NCI-H1092 (cell line): ENCODE measurements around the gene TET1.
"Not testable (repeated sequence)": the region's sequence is repeated elsewhere in the genome, so short reads cannot be mapped to it uniquely, and the experiment has no call there.

Experiments
- DNase-seq: peaks from one replicate; lab custom pipeline; 2025; lab: John Stamatoyannopoulos, UW

Gene TET1

DNA sequence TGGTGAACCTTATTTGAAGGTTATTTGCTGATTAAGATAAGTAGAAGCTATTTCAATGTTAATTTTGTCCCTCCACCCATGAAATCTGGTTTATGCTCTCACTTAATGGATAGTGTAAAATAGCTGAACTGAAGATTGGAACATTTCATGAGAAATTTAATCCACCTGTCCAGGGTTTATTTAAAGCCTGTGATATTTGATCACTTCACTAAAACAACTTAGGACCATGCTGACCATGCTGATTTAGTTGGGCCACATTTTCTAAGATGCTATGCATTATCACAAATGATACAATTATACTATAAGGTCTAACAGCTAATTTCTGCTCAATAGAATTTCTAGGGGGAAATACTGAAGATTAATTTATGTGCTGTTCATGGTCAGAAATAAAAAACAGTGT lies 53.8 kb downstream of the TET1 start:
- not testable (repeated sequence) for DNase-seq

DNA sequence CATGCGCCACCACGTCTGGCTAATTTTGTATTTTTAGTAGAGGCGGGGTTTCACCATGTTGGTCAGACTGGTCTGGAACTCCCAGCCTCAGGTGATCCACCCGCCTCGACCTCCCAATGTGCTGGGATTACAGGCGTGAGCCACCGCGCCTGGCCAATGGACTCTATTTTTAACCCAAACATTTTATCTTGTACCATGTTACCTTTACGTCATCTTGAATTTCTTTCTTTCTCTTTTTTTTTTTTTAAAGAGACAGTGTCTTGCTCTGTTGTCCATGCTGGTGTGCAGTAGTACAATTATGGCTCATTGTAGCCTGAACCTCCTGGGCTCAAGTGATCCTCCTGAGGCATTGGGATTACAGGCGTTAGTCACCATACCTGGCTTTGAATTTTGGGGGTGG lies 57.6 kb downstream of the TET1 start:
- not testable (repeated sequence) for DNase-seq

DNA sequence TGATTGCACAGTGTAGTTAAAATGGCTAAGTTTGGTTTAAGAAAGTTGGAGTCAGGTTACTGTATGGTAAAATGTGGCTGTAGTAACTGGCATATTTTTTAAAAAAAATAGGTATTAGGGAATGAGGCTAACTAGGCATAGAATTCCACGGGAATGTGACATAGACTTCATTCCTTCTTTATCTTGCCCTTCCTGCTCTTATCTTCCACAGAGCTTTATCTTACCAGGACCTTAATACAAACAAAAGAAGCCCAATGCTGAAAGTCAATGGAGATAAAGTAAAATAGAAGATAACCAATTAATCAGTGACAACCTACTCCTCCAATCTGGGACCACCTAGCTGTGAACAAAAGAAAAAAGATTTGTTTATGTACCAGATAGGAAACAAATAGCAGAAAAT lies 58.1 kb downstream of the TET1 start:
- no peak for DNase-seq

DNA sequence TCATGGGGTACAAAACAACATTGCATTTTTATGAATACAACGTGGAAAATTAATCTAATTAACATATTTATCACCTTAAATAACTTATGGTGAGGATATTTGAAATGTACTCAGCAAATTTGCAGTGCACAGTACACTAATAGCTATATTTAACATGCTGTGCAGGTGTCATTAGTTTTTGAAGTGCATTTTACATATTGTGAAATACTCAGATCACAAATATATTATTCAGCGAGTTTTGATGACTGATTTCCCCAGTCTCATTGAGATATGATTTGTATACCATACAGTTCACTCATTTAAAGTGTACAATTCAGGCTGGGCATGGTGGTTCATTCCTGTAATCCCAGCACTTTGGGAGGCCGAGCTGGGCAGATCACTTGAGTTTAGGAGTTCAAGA lies 59.5 kb downstream of the TET1 start:
- DNase-seq, result no peak

DNA sequence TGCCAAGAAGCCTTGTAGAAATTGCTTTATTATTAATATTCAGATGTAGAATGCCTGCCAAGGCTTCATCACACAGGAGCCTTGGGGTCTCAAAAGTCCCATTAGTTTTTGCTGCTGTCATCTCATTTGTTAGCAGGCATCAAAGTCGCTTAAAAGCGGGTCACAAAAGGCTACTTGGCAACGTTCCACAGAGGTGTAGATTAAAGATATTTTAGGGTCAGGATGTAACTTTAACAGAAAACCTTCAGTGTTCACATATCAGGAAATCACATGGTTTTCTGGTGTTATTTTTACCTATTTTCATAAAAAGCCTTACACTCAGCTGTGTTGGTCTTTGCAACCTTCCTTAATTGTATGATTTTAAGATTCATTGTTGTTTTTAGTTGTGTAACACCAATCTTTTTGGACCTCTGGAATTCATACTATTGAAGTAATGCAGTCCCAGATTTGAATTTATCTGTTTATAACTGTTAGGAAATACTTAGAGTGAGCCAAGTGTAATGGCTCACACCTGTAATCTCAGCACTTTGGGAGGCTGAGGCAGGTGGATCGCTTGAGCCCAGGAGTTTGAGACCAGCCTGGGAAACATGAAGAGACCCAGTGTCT lies 65.3 kb downstream of the TET1 start:
- DNase-seq, result no peak

DNA sequence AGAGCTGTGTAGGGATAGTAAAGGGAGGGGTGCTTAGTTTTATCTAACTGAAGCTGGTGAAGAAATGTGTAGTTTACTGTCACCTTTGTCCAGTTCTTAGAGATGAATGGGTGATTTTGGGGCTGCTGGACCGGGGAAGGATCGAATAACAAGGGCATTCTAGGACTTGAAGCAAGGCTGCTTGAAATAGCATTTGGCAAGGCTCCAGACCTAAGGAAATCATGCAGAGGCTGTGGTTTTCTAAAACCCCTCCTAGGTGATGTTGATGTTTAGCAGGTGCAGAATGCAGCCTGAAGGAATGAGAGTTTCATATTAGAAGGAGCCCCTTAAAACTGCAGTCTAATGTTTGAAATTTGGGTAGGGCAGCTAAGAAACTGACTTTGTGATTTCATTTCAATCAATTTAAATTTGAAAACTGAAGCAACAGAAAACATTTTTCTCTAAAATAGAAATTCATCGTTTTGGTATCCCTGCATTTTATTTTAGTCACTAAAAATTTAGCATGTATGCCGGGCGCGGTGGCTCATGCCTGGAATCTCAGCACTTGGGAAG lies 68.5 kb downstream of the TET1 start:
- no peak for DNase-seq

DNA sequence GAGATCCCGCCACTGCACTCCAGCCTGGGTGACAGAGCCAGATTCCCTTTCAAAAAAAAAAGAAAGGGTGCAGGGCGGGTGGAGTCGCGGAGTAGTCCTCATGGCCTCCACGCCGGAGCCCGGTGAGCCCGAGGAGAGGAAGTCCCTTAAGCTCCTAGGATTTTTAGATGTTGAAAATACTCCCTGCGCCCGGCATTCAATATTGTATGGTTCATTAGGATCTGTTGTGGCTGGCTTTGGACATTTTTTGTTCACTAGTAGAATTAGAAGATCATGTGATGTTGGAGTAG lies 72.1 kb downstream of the TET1 start:
- DNase-seq, result not testable (repeated sequence)

DNA sequence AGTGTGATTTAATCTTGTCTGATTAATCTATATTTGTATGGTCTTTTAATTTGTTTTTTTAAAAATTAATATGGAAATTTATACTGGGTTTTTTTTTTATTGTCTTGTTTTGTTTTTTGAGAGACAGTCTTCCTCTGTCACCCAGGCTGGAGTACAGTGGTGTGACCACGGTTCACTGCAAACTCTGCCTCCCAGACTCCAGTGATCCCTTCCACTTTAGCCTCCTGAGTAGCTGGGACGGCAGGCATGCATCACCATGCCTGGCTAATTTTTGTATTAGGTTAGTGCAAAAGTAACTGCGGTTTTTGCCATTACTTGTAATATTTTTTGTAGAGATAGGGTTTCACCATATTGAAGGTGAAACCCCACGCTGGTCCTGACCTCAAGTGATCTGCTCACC lies 73.1 kb downstream of the TET1 start:
- DNase-seq, result no peak

DNA sequence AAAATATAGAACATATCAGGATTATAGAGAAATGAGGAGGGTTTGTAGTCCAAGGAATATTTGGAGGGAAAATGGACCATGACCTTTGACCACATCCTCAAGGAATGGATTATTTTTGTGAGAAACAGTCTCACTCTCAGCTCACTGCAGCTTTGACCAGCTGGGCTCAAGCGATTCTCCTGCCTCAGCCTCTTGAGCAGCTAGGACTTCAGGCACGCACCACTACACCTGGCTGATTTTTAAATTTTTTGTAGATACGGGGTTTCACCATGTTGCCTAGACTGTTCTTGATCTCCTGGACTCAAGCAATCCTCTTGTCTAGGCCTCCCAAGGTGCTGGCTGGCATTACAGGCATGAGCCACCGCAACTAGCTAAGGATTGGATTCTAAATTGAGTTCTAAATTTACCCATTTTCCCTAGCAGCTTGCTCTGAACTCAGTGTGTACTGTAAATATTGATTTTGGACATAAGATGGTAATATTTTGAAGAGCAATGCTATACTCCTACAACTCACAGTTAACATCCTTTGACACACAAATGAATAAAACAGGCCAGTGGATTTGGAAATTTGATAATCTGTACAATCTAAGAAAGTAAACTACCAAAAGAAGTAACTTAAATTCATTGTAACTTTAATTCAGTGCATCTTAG lies 73.8 kb downstream of the TET1 start:
- DNase-seq, result no peak

DNA sequence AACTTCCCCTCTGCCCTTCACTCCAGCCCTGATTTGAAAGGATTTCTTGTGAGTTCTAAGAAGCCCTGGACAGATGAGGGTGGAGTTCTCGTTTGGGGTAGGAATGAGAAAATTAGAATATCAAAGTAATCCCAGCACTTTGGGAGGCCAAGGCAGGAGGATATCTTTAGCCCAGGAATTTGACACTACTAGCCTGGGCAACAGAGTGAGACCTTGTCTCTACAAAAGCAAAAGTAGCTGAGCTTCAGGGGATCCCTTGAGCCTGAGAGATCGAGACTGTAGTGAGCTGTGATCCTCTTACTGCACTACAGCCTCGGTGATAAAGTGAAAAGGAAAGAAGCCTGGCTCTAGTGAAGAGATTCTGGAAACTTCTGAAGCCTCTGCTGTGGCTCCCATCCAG lies 76.2 kb downstream of the TET1 start:
- DNase-seq, result no peak

DNA sequence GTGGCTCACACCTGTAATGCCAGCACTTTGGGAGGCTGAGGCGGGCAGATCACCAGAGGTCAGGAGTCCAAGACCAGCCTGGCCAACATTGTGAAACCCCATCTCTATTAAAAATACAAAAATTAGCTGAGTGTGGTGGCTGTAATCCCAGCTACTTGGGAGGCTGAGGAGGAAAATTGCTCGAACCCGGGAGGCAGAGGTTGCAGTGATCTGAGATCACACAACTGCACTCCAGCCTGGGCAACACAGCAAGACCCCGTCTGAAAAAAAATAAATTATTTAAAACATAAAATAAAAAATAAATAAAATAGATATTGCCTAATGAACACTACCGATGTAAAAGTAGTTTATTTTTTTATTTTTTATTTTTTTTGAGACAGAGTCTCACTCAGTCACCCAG lies 83.4 kb downstream of the TET1 start:
- not testable (repeated sequence) for DNase-seq

DNA sequence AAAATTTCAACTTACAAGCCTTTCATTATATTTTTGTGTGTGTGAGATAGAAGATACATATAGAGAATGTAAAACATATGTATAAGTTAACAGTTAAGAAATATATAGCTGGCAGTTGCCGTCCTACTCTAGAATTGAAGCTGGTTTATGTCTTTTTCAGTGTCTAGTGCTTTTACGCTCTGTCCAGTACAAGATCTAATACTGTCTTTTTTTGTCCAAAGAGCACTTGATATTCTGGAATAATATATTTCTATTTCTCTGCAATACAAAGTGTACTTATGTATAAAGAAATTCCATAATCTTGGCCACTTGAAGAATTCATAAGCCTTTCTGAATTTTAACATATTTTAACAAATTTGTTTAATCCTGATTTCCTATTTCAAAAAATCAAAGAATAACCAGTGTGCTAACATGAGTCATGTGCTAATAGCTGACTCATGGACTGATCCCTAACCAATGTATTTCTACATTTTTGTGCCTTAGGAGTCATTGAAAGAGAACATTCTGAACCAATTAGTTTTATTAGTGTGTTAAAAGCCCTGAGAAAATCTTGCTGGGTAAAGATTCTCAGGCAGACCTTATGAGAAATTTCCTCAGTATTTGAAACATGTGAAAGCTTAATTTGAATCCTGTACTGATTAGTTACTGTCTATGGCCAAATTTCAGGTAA lies 87.7 kb downstream of the TET1 start:
- DNase-seq, result no peak

DNA sequence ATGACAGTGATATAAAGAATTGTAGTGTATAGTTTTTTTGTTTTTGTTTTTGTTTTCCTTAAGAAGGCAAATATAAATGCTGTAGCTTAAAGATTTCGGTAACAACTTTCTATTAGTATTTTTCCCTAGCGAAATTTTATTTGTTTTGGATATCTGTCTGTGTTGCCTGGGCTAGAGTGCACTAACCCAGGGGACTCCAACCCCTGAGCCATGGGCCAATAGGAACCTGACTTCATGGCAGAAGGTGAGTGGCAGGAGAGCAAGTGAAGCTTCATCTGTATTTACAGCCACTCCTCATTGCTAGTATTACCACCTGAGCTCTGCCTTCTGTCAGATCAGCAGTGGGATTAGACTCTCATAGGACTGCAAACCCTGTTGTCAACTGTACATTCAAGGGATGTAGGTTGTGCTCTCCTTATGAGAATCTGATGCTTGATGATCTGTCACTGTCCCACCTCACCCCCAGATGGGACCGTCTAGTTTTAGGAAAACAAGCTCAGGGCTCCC lies 95.5 kb downstream of the TET1 start:
- DNase-seq, result no peak

DNA sequence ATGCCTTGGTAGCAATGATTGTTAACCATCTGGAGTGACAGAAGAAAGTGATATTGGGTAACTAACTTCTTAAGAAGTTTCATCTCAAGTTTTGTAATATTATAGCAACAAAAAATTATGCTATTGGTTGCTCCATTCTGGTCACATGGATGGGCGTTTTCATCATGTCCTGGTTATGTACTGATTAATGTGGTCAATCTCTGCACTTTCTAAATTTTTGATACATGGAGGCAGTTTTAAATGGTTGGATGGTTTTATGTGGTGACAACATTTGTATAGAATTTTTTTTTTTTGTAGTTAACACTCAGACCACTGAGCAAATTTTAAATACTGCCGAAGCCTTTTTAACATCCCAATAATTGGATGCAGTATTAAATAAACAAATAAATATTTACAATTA lies 105.7 kb downstream of the TET1 start:
- no peak for DNase-seq

DNA sequence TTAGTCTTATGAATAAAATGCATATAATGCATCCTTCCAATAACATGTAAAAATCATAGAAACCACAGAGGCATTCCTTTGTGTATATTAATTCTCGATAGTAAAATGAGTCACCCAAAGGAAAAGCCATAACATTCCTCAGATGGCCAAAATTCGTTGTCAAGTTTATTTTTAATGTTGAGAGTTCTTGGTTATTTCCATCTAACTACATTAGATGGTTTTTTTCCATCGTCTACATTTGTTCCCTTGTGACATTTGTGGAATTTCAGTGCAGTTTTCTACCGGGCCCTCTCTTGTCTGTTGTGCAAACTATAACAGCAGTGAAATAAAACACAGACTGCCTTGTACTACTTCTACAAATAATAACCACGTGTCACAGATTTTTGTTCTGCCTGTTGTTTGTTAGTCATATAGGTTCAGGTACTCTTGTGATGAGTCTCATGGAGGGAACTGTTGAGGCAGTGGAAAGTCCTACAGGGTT lies 106.2 kb downstream of the TET1 start:
- no peak for DNase-seq

DNA sequence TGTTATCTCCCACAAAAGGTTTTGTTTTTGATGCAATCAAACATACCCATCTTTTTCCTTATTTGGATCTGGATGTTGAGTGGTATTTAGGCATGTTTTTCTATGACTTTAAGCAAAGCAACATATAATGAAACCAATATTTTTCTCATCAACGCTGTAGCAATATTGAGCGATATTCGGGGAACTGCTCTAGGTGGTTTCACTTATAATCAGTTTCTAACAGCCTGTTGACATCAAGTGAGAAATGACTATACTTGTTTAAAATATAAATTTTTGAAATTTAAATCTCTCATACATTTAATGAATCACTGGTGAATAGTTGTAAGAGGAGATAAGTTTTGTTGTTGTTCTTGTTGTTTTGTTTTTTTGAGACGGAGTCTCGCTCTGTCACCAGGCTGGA lies 108.1 kb downstream of the TET1 start:
- DNase-seq, result no peak

DNA sequence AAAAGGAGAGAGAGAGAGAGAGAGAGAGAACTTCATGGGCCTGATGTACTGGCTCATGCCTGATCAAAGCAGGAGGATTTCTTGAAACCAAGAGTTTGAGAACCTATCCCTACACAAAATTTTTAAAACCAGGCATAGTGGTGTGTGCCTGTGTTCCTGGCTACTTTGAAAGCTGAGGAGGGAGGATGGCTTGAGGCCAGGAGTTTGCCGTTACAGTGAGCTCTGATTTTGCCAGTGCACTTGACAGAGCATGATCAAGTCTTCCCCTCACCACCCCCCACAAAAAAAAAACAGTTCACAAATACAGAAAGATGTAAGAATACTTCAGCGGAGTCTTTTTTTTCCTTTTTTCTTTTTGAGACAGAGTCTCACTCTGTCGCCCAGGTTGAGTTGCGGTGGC lies 108.8 kb downstream of the TET1 start:
- no peak for DNase-seq

DNA sequence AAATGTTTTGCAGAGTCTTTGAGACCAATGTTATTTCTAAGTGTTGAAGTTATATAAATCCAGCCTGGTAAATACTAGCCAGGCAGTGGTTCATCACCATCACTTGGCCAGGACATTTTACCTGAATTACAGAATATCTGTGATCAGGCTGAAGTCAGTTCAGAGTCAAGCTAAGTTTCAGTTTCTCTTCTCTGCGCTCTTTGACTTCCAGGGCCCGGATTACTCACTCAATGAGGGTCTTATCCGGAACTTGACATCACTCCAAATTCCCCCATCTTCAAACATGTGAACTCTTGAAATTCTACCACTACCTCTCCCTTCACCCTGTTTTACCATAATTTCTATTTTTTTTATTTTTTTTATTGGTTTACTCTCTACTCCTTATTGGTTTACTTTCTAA lies 124.3 kb downstream of the TET1 start:
- no peak for DNase-seq

DNA sequence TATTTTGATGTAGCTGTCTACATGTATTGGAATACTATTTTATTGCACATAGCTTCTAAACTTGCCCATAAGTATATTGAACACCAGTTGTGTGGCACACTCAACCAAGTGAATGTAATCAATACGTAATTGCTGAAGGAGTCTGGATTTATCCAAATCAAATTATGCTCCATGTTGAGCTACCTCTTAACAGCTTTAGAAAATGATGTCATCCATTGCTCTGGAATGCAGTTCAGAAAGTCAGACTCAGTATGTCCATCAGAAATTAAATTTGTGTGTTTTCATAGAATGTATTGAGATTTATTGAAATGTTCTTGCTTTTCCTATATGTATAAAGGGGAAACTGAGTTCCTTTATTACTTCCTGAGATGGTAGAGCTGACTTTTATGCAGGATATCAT lies 135.9 kb downstream of the TET1 start:
- DNase-seq, result no peak

DNA sequence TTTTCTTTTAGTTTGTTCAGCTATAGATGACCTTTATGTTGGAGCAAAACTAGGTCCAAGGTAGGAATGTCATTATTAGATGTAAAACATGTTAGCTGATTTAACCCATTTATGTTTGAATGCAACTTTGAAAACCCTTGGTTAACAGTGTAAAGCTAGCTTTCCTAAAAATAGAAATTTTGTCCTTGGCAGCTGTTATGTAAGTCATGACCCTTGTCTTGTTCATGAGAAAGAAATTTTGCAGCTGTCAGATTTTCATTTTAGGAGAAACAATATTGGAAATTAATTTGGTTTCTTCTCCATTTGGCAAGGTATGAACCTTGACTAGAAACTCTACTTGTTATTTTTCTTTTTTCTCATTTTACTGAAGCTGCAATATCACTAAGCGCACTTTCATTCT lies 137.0 kb downstream of the TET1 start:
- no peak for DNase-seq

DNA sequence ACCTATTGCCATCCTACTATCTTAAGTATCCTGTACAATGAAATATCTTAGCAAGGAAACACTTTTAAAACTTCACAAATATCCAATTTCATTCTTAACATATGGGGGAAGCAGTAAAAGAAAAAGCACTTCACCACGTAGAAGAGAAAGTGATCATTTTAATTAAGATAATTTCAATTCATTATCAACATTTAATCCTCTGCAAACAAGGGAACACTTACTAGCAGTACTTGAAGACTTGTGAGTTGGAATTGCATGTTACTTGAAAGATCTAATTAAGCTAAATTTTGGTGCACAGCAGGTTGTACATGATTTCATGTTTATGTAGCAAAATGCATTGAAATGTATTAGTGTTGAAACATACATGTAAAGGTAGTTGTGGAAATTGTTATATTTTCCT lies 140.1 kb downstream of the TET1 start:
- DNase-seq, result no peak

DNA sequence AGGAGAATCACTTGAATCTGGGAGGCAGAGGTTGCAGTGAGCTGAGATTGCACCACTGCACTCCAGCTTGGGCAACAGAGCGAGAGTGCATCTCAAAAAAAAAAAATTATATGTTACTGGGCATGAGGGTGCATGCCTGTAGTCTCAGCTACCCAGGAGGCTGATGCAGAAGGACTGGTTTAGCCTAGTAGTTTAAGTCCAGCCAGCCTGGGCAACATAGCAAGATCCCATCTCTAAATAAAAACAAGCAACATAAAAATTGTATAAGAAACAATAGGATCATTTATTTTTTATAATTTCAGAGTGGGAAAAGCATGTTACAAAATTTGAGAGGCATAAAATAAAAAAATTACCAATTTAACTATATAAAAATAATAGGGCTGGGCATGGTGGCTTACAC lies 145.4 kb downstream of the TET1 start:
- no peak for DNase-seq

DNA sequence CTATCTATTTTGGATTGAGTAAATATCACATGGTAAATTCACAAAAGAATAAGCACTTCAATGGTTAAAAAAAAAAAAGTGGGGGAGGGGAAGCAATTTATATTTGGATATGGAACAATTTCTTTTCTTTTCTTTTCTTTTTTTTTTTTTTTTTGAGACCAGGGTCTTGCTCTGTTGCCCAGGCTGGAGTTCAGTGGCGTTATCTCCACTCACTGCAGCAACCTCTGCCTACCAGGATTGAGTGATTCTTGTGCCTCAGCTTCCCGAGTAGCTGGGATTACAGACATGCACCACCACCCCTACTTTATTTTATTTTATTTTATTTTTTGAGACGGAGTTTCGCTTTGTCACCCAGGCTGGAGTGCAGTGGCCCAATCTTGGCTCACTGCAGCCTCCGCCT lies 148.8 kb downstream of the TET1 start:
- DNase-seq, result not testable (repeated sequence)
